GM12878 (cell line): ENCODE data around the gene EXOC8. TPM values are rescaled to one million over a fixed set of nuclear protein-coding genes. Genes with fewer than 3 reads are reported as not detected.

Experiments used
- ATAC-seq: fragments of 200-7000 bp; cut with Tn5 transposase; 3 replicates; pipeline ENCODE4 v1.9.1; 2020; ENCODE audit warnings: mild to moderate bottlenecking, moderate library complexity
- Bru-seq: library from RNA; stranded (reverse); fragments of 400-500 nt; gene quantifications from one replicate; lab custom pipeline; 2021; lab: Mats Ljungman, UMichigan
- BruChase-seq, 2 experiments: library from RNA; stranded (reverse); fragments of 400-500 nt; gene quantifications; one replicate each; lab custom pipeline; 2021; lab: Mats Ljungman, UMichigan
- BruUV-seq: library from RNA; stranded (reverse); fragments of 400-500 nt; replicated peaks from 2 replicates; lab custom pipeline; 2021; lab: Mats Ljungman, UMichigan
- CTCF ChIA-PET: fragments of 300-600 bp; sonication (Branson Sonifier 250); formaldehyde crosslinking; extraction: SDS; loops from one replicate; lab custom pipeline; 2021; ENCODE audit warnings: inconsistent platforms; lab: Yijun Ruan, JAX
- POLR2A ChIA-PET: fragments of 350-600 bp; formaldehyde crosslinking; extraction: SDS; loops from one replicate; lab custom pipeline; 2021; ENCODE audit warnings: inconsistent platforms; lab: Charles Lee
- RAD21 ChIA-PET: fragments of 300-600 bp; sonication (Branson Sonifier 250); formaldehyde crosslinking; loops from one replicate; lab custom pipeline; 2023; ENCODE audit warnings: antibody characterized with exemption; ENCODE audit not compliant: unreplicated experiment; lab: Charles Lee
- SMC1A ChIA-PET: fragments of 300-600 bp; sonication (Branson Sonifier 250); formaldehyde crosslinking; loops from one replicate; lab custom pipeline; 2023; ENCODE audit not compliant: unreplicated experiment, uncharacterized antibody; lab: Charles Lee
- DNase-seq: peaks from one replicate; pipeline ENCODE4 v3.0.0-alpha.2; 2011; ENCODE audit warnings: low read depth, low spot score
- FAIRE-seq: peaks from 3 replicates; lab custom pipeline; 2011; peaks lifted over from hg19 to GRCh38; lab: Jason Lieb, UNC
- H2AFZ ChIP-seq: 2 replicates; pipeline ENCODE4 v1.6.0; 2011; ENCODE audit warnings: low read depth, low read length, control low read depth; ENCODE audit not compliant: control insufficient read depth
- H3K27ac ChIP-seq: 2 replicates; pipeline ENCODE4 v1.5.1; 2011; ENCODE audit warnings: control low read depth; ENCODE audit not compliant: control insufficient read depth, insufficient read depth
- H3K27me3 ChIP-seq, 2 experiments: replicated peaks in 1 of 2; 2 replicates each; pipeline versions ENCODE4 v1.6.0 to v1.6.1; 2011; ENCODE audit warnings: low read length in 1 of 2; ENCODE audit not compliant: control insufficient read depth in 2 of 2, insufficient read depth in 2 of 2
- H3K36me3 ChIP-seq, 2 experiments: 2 replicates each; pipeline ENCODE4 v1.5.1; 2011; ENCODE audit warnings: low read length in 1 of 2; ENCODE audit not compliant: control insufficient read depth in 2 of 2, insufficient read depth in 2 of 2
- H3K4me1 ChIP-seq: 2 replicates; pipeline ENCODE4 v1.6.1; 2011; ENCODE audit warnings: mild to moderate bottlenecking, low read length, moderate library complexity, mixed read lengths; ENCODE audit not compliant: control insufficient read depth, insufficient read depth
- H3K4me2 ChIP-seq: 2 replicates; pipeline ENCODE4 v1.6.0; 2011; ENCODE audit warnings: control low read depth; ENCODE audit not compliant: control insufficient read depth, insufficient read depth
- H3K4me3 ChIP-seq: fragments of 200-600 bp; sonication (generic); 2 replicates; pipeline ENCODE4 v1.5.1; 2016
- H3K79me2 ChIP-seq: 2 replicates; pipeline ENCODE4 v1.6.0; 2011; ENCODE audit warnings: low read length; ENCODE audit not compliant: control insufficient read depth, insufficient read depth
- H3K9ac ChIP-seq: 2 replicates; pipeline ENCODE4 v1.8.0; 2011; ENCODE audit warnings: low read length, control low read depth, mixed read lengths; ENCODE audit not compliant: control insufficient read depth, insufficient read depth
- H3K9me3 ChIP-seq: replicated peaks from 3 replicates; pipeline ENCODE4 v1.5.1; 2011; ENCODE audit warnings: mild to moderate bottlenecking, low read length; ENCODE audit not compliant: control insufficient read depth, insufficient read depth
- H4K20me1 ChIP-seq: 2 replicates; pipeline ENCODE4 v1.6.0; 2011; ENCODE audit not compliant: control insufficient read depth, insufficient read depth
- BCL11A ChIP-seq: IDR thresholded peaks from 2 replicates; pipeline ENCODE4 v1.6.1; 2011; ENCODE audit warnings: low read depth, low read length
- E4F1 ChIP-seq: fragments of 450-650 bp; IDR thresholded peaks from 2 replicates; pipeline ENCODE4 v1.6.1; 2018; ENCODE audit warnings: borderline replicate concordance, mild to moderate bottlenecking; ENCODE audit not compliant: partially characterized antibody
- EED ChIP-seq: sonication (generic); IDR thresholded peaks from 2 replicates; pipeline ENCODE4 v1.6.1; 2016; ENCODE audit warnings: antibody characterized with exemption, low read depth
- EZH2 ChIP-seq: IDR thresholded peaks from 2 replicates; pipeline ENCODE4 v1.6.1; 2012; ENCODE audit warnings: low read depth, mild to moderate bottlenecking, control low read depth, inconsistent platforms, low read length, borderline replicate concordance; ENCODE audit not compliant: control insufficient read depth
- FOXM1 ChIP-seq: IDR thresholded peaks from 2 replicates; pipeline ENCODE4 v1.6.1; 2012; ENCODE audit warnings: low read depth, mild to moderate bottlenecking, inconsistent platforms, low read length, moderate library complexity
- GATAD2B ChIP-seq: fragments of 450-650 bp; conservative IDR thresholded peaks from 2 replicates; pipeline ENCODE4 v1.6.1; 2017; ENCODE audit warnings: low read depth, mild to moderate bottlenecking, moderate library complexity
- MEF2B ChIP-seq: fragments of 450-650 bp; IDR thresholded peaks from 2 replicates; pipeline ENCODE4 v1.6.1; 2018; ENCODE audit warnings: mild to moderate bottlenecking, moderate library complexity; ENCODE audit not compliant: partially characterized antibody, poor library complexity, severe bottlenecking
- NR2C1 ChIP-seq: fragments of 450-650 bp; IDR thresholded peaks from 2 replicates; pipeline ENCODE4 v1.6.1; 2017; ENCODE audit warnings: antibody characterized with exemption, mild to moderate bottlenecking, moderate library complexity
- POLR2AphosphoS5 ChIP-seq: IDR thresholded peaks from 2 replicates; pipeline ENCODE4 v1.6.1; 2011; ENCODE audit warnings: mild to moderate bottlenecking, low read length, inconsistent platforms
- RAD21 ChIP-seq: IDR thresholded peaks from 2 replicates; pipeline ENCODE4 v1.6.1; 2011; ENCODE audit warnings: mild to moderate bottlenecking, low read depth, low read length, moderate library complexity; ENCODE audit not compliant: insufficient read depth
- RFX5 ChIP-seq: IDR thresholded peaks from 2 replicates; pipeline ENCODE4 v1.6.1; 2011; ENCODE audit warnings: low read depth, low read length, improper control_type of control experiment
- SMAD1 ChIP-seq: fragments of 450-650 bp; IDR thresholded peaks from 2 replicates; pipeline ENCODE4 v1.6.1; 2018; ENCODE audit warnings: mild to moderate bottlenecking, low read depth; ENCODE audit not compliant: partially characterized antibody
- SUPT20H ChIP-seq: IDR thresholded peaks from 2 replicates; pipeline ENCODE4 v1.6.1; 2011; ENCODE audit warnings: low read depth, mild to moderate bottlenecking, low read length, moderate library complexity, borderline replicate concordance; ENCODE audit not compliant: control insufficient read depth
- TAF1 ChIP-seq: IDR thresholded peaks from 2 replicates; pipeline ENCODE4 v1.6.1; 2011; ENCODE audit warnings: mild to moderate bottlenecking, low read depth, low read length, borderline replicate concordance
- YY1 ChIP-seq: IDR thresholded peaks from 2 replicates; pipeline ENCODE4 v1.6.1; 2011; ENCODE audit warnings: low read depth, mild to moderate bottlenecking, low read length
- WGBS: methylation state at CpG from one replicate; pipeline ENCODE4 v1.1.6; 2016; ENCODE audit warnings: low lambda C conversion rate; ENCODE audit not compliant: insufficient replicate concordance, insufficient coverage; ENCODE audit errors: missing lambda C conversion rate; 5-methylcytosine and 5-hydroxymethylcytosine counted together
- in situ Hi-C: fragments of 300-500 bp; cut with MboI; formaldehyde crosslinking; loops from 9 replicates; pipeline ENCODE4 v1.14.3; 2018; ENCODE audit warnings: mixed read lengths
- intact Hi-C: fragments of 100-400 bp; cut with micrococcal nuclease; formaldehyde crosslinking; loops from one replicate; pipeline ENCODE4 v1.14.2; 2022; ENCODE audit not compliant: unreplicated experiment
- long read RNA-seq, 2 experiments: library from polyadenylated mRNA; unstranded; transcript quantifications; one replicate each; pipeline ENCODE4 v2.0.0, GENCODE V29; 2019 to 2020
- polyA minus RNA-seq, 3 experiments: library from RNA; depleted of rRNA, polyadenylated mRNA; stranded (reverse); fragments of >200 nt; gene quantifications; 2 replicates each; pipeline ENCODE4 v1.2.3, GENCODE V29; 2011
- polyA plus RNA-seq, 11 experiments: library from polyadenylated mRNA; depleted of rRNA in 4 of 11; unstranded in 6 of 11; stranded (reverse) in 5 of 11; fragments of >200 nt; fragmentation: Nextera tagmentation in 4 of 11; fragmentation: Illumina TruSeq in 1 of 11; extraction: Ambion mirVana in 4 of 11; extraction: Trizol in 1 of 11; gene quantifications; 1 replicate in 1 of 11; 2 replicates in 10 of 11; pipeline versions ENCODE4 v1.2.1 to v1.2.3, GENCODE V29; 2011 to 2016; ENCODE audit warnings: inconsistent platforms in 2 of 11, missing spikeins in 2 of 11, low read depth in 1 of 11
- total RNA-seq, 4 experiments: library from RNA; depleted of rRNA in 3 of 4; stranded (reverse); fragments of >200 nt in 3 of 4; fragmentation: Illumina TruSeq in 1 of 4; extraction: Trizol in 1 of 4; gene quantifications; 2 replicates each; pipeline versions ENCODE4 v1.2.1 to v1.2.3, GENCODE V29; 2013 to 2021

EXOC8 gene
- 12.5 and 13.2 TPM in 2 replicates for total RNA-seq (2013; cell fraction: nucleolus; rRNA removed)
- total RNA-seq (2014; rRNA removed) (7.6 and 8.6 TPM in 2 replicates), total RNA-seq (2014; rRNA removed; fragmentation: Illumina TruSeq; extraction: Trizol) (10.6 and 11.3 TPM in 2 replicates), total RNA-seq (2021) (11.3 and 11.4 TPM in 2 replicates), polyA plus RNA-seq (2011; rRNA removed) (5.8 and 7.7 TPM in 2 replicates), polyA plus RNA-seq (2014; fragmentation: Illumina TruSeq; extraction: Trizol) (7.3 and 8.0 TPM in 2 replicates), polyA plus RNA-seq (2014; fragmentation: Nextera tagmentation; extraction: Ambion mirVana) (1 to 10 TPM; 2.0 to 3.2 TPM), polyA plus RNA-seq (2014; rRNA removed) (6.0 and 6.8 TPM in 2 replicates), polyA plus RNA-seq (2016; fragmentation: Nextera tagmentation; extraction: Ambion mirVana) (1 to 10 TPM; 4.2 to 4.4 TPM), polyA minus RNA-seq (2011; rRNA and poly(A)+ RNA removed) (10.2 and 11.7 TPM in 2 replicates), Bru-seq, nascent RNA (percentile 92 among the genes with signal in this experiment), BruChase-seq, experiment 1, labeled RNA remaining after a 6-hour chase (percentile 93 among the genes with signal in this experiment), BruChase-seq, experiment 2, labeled RNA remaining after a 2-hour chase (percentile 98 among the genes with signal in this experiment)
- 2.9 TPM for polyA plus RNA-seq (2011; ENCODE audit: low read depth)
- polyA plus RNA-seq (2011; cell fraction: cytosol; rRNA removed): 3.6 TPM in 2 replicates
- polyA plus RNA-seq (2011; cell fraction: nucleus; rRNA removed): 6.9 and 8.1 TPM in 2 replicates
- polyA plus RNA-seq (2012): 4.8 and 5.0 TPM in 2 replicates
- 4.3 and 4.7 TPM in 2 replicates for polyA minus RNA-seq (2011; cell fraction: cytosol; rRNA and poly(A)+ RNA removed)
- polyA minus RNA-seq (2011; cell fraction: nucleus; rRNA and poly(A)+ RNA removed): 5.6 and 8.5 TPM in 2 replicates
- long read RNA-seq, experiment 1, full-length matches to known transcripts: 2 of 2 reads
- long read RNA-seq, experiment 1, partial matches to known transcripts: 0 of 2 reads
- long read RNA-seq, experiment 1, other reads (novel, unspliced or antisense): 0 of 2 reads
- long read RNA-seq, experiment 2, full-length matches to known transcripts: 6 of 7 reads
- long read RNA-seq, experiment 2, partial matches to known transcripts: 0 of 7 reads
- long read RNA-seq, experiment 2, other reads (novel, unspliced or antisense): 1 of 7 reads

GRCh38 chr1:231337472-231338269 lies at the start of gene EXOC8:
EXOC8 (minus strand) TSS chr1:231337852; CDS start chr1:231337745, 107 bp downstream.
- RAD21 ChIA-PET: interaction anchor here (0.7 to 2.3 kb wide), 11 partner anchors 12 to 197 kb away, joined by 3 to 13 read pairs (median 3); partner anchors contain the start of gene TSNAX
- H3K4me2 ChIP-seq: peak within 1 kb of the TSS; percentile 93
- H3K9me3 ChIP-seq: no peaks in the 10 kb centered on the region
- no peaks in the 10 kb centered on the region; the same call in 1 of the 2 replicates for H4K20me1 ChIP-seq
- peak within 1 kb of the TSS; percentile 91 for H3K9ac ChIP-seq
- intact Hi-C loops: loop anchor here (5.0 kb wide), 1 partner anchor 95 kb away; the partner anchor contains the start of gene GNPAT
- BruUV-seq: no TSS peak
- under 1% methylated on average over 70 of the region's 74 CpGs for WGBS
- peaks cover 64% of the 10 kb centered on the region for H3K79me2 ChIP-seq
- peak within 1 kb of the TSS; percentile 95 for H3K27ac ChIP-seq
- ATAC-seq (peak; percentile 84), DNase-seq (peak; percentile 99), FAIRE-seq (peak; percentile 98)
- in situ Hi-C loops: no loop called here
- H3K27me3 ChIP-seq: no peaks in the 10 kb centered on the region
- H3K4me3 ChIP-seq: peak within 1 kb of the TSS; percentile 91
- SMC1A ChIA-PET: interaction anchor here (0.7 to 2.5 kb wide), 12 partner anchors 10 to 695 kb away, joined by 3 to 7 read pairs (median 3); no protein-coding TSS in a partner anchor
- POLR2A ChIA-PET: interaction anchor here (0.5 to 1.4 kb wide), 13 partner anchors 11 to 238 kb away, joined by 3 to 6 read pairs (median 3); partner anchors contain the start of gene TSNAX
- peak within 1 kb of the TSS; percentile 98 for H2AFZ ChIP-seq
- H3K36me3 ChIP-seq: no peaks in the 10 kb centered on the region
- CTCF ChIA-PET: interaction anchor here (0.6 to 2.6 kb wide), 13 partner anchors 11 to 914 kb away, joined by 3 to 15 read pairs (median 3); no protein-coding TSS in a partner anchor
- H3K4me1 ChIP-seq: peaks cover 8% of the 10 kb centered on the region
- TF ChIP-seq NR2C1 (no peak), RFX5 (0 out of 2 replicates have a peak, but pooled peaks have one; percentile 14), SUPT20H (no peak), GATAD2B (peak; percentile 54; the same call in 1 of the 2 replicates), POLR2AphosphoS5 (peak; percentile 85), EED (no peak), FOXM1 (no peak), EZH2 (no peak), YY1 (0 out of 2 replicates have a peak, but pooled peaks have one; percentile 37), SMAD1 (no peak), RAD21 (no peak), BCL11A (no peak), E4F1 (peak; percentile 95), MEF2B (no peak), TAF1 (peak; percentile 90)
